Mucosa of rectum (tissue), 2 donors: ENCODE results near the gene TMTC1.

Source experiments
- H3K27ac ChIP-seq, 2 donors: one replicate each; pipeline ENCODE4 v1.7.0; 2013; ENCODE audit warnings: inconsistent platforms in 2 of 2, low read depth in 2 of 2, low read length in 2 of 2
- H3K27me3 ChIP-seq, 2 donors: one replicate each; pipeline ENCODE4 v1.7.0; 2013; ENCODE audit warnings: low read length in 2 of 2; ENCODE audit not compliant: control insufficient read depth in 2 of 2, insufficient read depth in 2 of 2
- H3K36me3 ChIP-seq, 2 donors: one replicate each; pipeline ENCODE4 v1.7.0; 2013; ENCODE audit warnings: low read length in 2 of 2; ENCODE audit not compliant: control insufficient read depth in 2 of 2, insufficient read depth in 2 of 2
- H3K4me1 ChIP-seq, 2 donors: one replicate each; pipeline ENCODE4 v1.7.0; 2013; ENCODE audit warnings: low read length in 2 of 2, mild to moderate bottlenecking in 1 of 2; ENCODE audit not compliant: control insufficient read depth in 2 of 2, insufficient read depth in 2 of 2
- H3K4me3 ChIP-seq, 2 donors: one replicate each; pipeline ENCODE4 v1.7.0; 2013; ENCODE audit warnings: low read length in 2 of 2
- H3K9ac ChIP-seq, 2 donors: one replicate each; pipeline ENCODE4 v1.7.0; 2013; ENCODE audit warnings: low read length in 2 of 2, low read depth in 1 of 2, mild to moderate bottlenecking in 1 of 2
- H3K9me3 ChIP-seq, 2 donors: one replicate each; pipeline ENCODE4 v1.7.0; 2013; ENCODE audit warnings: low read length in 2 of 2; ENCODE audit not compliant: control insufficient read depth in 2 of 2
- donor health status: healthy.
- donor health status: Normal muscosa, but diverticular disease.

TMTC1 gene

DNA sequence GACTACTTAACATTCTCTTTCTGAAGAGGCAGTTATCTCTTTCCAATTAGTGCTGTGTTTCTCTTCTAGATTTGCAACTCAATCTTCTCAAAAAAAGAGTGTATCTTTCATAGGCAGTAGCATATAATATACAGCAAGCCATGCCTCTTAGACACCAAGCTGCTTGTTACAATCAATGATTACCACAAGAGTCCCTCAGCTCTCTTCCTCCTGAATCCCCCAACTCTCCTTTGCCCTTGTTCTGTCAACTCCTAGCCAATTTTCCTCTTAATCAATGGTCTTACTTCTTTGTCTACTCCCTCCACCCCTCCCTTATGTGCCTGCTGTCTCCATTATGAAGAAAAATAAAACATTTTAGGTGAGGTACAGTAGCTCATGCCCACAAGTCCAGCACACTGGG is 2.6 kb downstream of the TMTC1 start:
- Histone ChIP-seq H3K9me3 (no peaks in the 10 kb centered on the region), H3K27me3 (peaks cover 0 to 3% of the 10 kb centered on the region in 2 donors), H3K9ac (no peak overlapping the region), H3K36me3 (no peaks in the 10 kb centered on the region), H3K4me3 (no peak overlapping the region), H3K27ac (no peak overlapping the region), H3K4me1 (no peaks in the 10 kb centered on the region)

DNA sequence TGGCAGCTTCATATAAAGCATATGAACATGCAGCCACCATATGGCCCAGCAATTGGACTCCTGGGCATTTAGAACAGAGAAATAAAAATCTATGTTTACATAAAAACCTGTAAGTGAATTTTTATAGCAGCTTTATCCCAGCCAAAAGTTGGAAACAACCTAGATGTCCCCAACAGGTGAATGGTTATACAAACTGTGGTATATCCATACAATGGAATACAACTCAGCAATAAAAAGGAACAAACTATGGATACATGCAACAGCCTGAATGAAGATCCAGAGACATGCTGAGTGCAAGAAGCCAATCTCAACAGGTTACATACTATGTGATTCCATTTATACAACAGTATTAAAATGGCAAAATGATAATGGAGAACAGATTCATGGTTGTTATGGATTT is 3.7 kb downstream of the TMTC1 start:
- Histone ChIP-seq H3K36me3 (no peaks in the 10 kb centered on the region), H3K4me1 (no peaks in the 10 kb centered on the region), H3K9ac (no peak overlapping the region), H3K27me3 (peaks cover 0 to 3% of the 10 kb centered on the region in 2 donors), H3K4me3 (no peak overlapping the region), H3K27ac (no peak overlapping the region), H3K9me3 (no peaks in the 10 kb centered on the region)

DNA sequence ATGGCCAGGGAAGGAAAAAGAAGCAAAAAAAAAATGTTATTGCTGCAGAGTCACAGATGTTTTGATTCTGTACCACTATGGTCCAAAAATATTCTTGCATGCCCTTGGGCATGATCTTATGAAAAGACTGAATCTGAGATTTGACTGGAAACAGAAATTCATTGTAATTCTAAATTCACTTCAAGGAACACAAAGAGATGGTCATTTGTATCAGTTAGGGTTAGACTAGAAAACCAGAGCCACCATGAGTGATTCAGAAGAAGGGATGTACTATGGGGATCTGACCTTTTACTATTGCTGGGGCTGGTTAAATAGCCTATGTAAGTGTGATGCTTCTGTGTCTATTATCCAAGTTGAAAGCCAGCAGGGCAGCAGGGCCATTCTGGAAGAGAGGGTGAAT is 5.2 kb downstream of the TMTC1 start:
- H3K4me1 ChIP-seq = no peaks in the 10 kb centered on the region
- H3K36me3 ChIP-seq = no peaks in the 10 kb centered on the region
- H3K27ac ChIP-seq = no peak overlapping the region
- H3K27me3 ChIP-seq = peaks cover 0 to 3% of the 10 kb centered on the region in 2 donors
- H3K4me3 ChIP-seq = no peak overlapping the region
- no peak overlapping the region for H3K9ac ChIP-seq
- no peaks in the 10 kb centered on the region for H3K9me3 ChIP-seq

GRCh38 chr12:29773076-29773475 is 10.7 kb downstream of the TMTC1 start:
- H3K36me3 ChIP-seq = no peaks in the 10 kb centered on the region
- H3K9ac ChIP-seq = no peak overlapping the region
- no peak overlapping the region for H3K4me3 ChIP-seq
- no peaks in the 10 kb centered on the region for H3K4me1 ChIP-seq
- no peak overlapping the region for H3K27ac ChIP-seq
- no peaks in the 10 kb centered on the region for H3K9me3 ChIP-seq
- H3K27me3 ChIP-seq = no peaks in the 10 kb centered on the region

DNA sequence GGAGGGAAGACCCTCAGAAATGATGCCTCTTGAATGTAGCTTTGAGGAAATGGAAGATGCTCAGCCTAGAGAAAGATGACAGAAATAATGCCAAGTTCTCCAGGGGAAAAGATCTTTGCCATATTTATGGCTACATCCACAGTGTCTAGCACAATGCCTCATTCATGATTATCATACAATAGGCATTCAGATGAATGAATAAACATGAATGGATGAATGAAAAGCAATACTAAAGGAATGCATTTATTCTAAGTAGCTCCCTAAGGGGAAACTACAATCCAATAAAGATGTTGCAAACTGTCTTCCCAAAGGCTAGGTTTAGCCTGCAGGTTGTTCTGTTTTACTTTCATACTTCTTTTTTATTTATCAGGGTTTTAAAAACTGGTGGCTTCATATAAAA is 12.0 kb downstream of the TMTC1 start:
- Histone ChIP-seq H3K4me1 (no peaks in the 10 kb centered on the region), H3K9ac (no peak overlapping the region), H3K9me3 (no peaks in the 10 kb centered on the region), H3K27me3 (no peaks in the 10 kb centered on the region), H3K27ac (no peak overlapping the region), H3K36me3 (no peaks in the 10 kb centered on the region), H3K4me3 (no peak overlapping the region)

GRCh38 chr12:29771165-29771564 is 12.6 kb downstream of the TMTC1 start:
- H3K36me3 ChIP-seq = no peaks in the 10 kb centered on the region
- H3K4me3 ChIP-seq = no peak overlapping the region
- no peak overlapping the region for H3K9ac ChIP-seq
- no peaks in the 10 kb centered on the region for H3K9me3 ChIP-seq
- no peaks in the 10 kb centered on the region for H3K4me1 ChIP-seq
- no peak overlapping the region for H3K27ac ChIP-seq
- no peaks in the 10 kb centered on the region for H3K27me3 ChIP-seq

DNA sequence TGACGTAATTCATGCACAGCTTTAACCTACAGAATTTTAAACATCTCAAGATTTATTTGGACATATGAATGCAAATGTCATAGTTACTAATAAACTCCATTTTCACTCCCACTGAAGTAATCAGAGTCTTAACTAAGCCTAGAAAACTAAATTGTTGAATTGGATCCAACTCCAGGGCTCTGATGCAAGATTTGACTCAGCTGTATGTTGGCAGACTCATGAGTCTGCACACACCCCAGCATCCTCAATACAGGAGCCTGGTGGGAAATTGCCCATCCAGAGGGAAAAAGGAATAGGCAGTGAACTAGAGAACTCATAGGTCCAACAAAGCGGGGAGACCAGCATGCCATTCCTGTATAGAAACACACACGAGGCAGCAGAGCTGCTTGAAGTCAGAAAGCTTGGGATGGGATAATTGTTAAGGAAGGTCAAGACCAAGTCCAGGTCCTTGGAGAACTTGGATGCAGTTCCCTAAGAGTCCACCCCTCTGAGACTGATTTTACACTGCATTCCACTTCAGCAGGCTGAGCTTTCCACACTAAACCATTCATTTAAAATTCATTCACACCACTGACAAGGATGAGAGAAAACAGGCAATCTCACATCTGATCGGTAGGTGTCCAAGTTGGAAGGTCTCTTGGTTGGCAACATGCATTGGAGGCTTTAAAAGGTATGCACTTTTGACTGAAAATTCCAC is 14.4 kb downstream of the TMTC1 start:
- H3K9me3 ChIP-seq = no peaks in the 10 kb centered on the region
- H3K4me3 ChIP-seq = no peak overlapping the region
- no peaks in the 10 kb centered on the region for H3K27me3 ChIP-seq
- no peak overlapping the region for H3K9ac ChIP-seq
- no peaks in the 10 kb centered on the region for H3K36me3 ChIP-seq
- no peak overlapping the region for H3K27ac ChIP-seq
- H3K4me1 ChIP-seq = no peaks in the 10 kb centered on the region

DNA sequence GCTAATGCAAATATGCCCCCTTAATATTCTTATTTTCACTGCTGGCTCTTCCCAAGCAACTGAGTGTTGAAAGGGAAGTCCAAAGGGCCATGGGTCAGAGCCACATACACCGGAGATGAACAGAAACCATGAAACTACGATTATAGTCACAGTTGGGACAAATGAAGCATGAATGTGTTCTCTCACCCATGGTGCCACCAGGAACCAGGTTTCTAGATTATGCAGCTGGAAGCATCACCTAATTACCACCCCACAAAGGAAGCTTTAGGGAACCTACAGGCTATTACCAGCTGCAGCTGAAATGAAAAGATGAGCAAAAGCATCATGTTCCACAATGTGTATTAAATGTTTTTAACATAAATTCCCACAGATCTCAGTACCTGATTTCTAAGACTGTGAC is 15.4 kb downstream of the TMTC1 start:
- no peaks in the 10 kb centered on the region for H3K4me1 ChIP-seq
- no peak overlapping the region for H3K27ac ChIP-seq
- H3K27me3 ChIP-seq = no peaks in the 10 kb centered on the region
- H3K36me3 ChIP-seq = no peaks in the 10 kb centered on the region
- no peak overlapping the region for H3K9ac ChIP-seq
- no peaks in the 10 kb centered on the region for H3K9me3 ChIP-seq
- no peak overlapping the region for H3K4me3 ChIP-seq

- H3K36me3 ChIP-seq = no peaks in the 10 kb centered on the region
- H3K4me1 ChIP-seq = no peaks in the 10 kb centered on the region
- no peak overlapping the region for H3K27ac ChIP-seq
- no peaks in the 10 kb centered on the region for H3K9me3 ChIP-seq
- H3K27me3 ChIP-seq = no peaks in the 10 kb centered on the region
- no peak overlapping the region for H3K9ac ChIP-seq
- no peak overlapping the region for H3K4me3 ChIP-seq
Measured at GRCh38 chr12:29763301-29763683, 20.4 kb downstream of the TMTC1 start.

- Histone ChIP-seq H3K9ac (no peak overlapping the region), H3K27me3 (no peaks in the 10 kb centered on the region), H3K27ac (no peak overlapping the region), H3K4me1 (no peaks in the 10 kb centered on the region), H3K4me3 (no peak overlapping the region), H3K9me3 (no peaks in the 10 kb centered on the region), H3K36me3 (no peaks in the 10 kb centered on the region)
Measured at GRCh38 chr12:29762637-29763300, 21.0 kb downstream of the TMTC1 start.
